CD4-positive, CD25-positive, alpha-beta regulatory T cell (primary cell): ENCODE data around the gene CAMK2D. TPM values are rescaled to one million over a fixed set of nuclear protein-coding genes. Genes with fewer than 3 reads are reported as not detected.

Experiments used
- ATAC-seq, 2 donors: fragments of 150-1000 bp; cut with Tn5 transposase; one replicate each; pipeline ENCODE4 v1.10.0; 2021; ENCODE audit warnings: low read depth in 2 of 2, moderate number of reproducible peaks in 2 of 2, moderate library complexity in 1 of 2
- DNase-seq, 3 donors: peaks; one replicate each; pipeline versions ENCODE4 v3.0.0 to v3.0.0-alpha.2; 2012 to 2022; ENCODE audit warnings: mixed read lengths in 1 of 3
- H3K27ac ChIP-seq: one replicate; pipeline ENCODE4 v1.7.0; 2013; ENCODE audit warnings: mild to moderate bottlenecking, low read length; ENCODE audit not compliant: insufficient read depth, poor library complexity, severe bottlenecking
- H3K27me3 ChIP-seq: one replicate; pipeline ENCODE4 v1.7.0; 2013; ENCODE audit warnings: low read length; ENCODE audit not compliant: control insufficient read depth, insufficient read depth
- H3K36me3 ChIP-seq: one replicate; pipeline ENCODE4 v1.7.0; 2013; ENCODE audit warnings: mild to moderate bottlenecking, low read length, moderate library complexity; ENCODE audit not compliant: control insufficient read depth, insufficient read depth
- H3K4me1 ChIP-seq: 2 replicates; pipeline ENCODE4 v1.7.0; 2013; ENCODE audit warnings: mild to moderate bottlenecking, low read length; ENCODE audit not compliant: insufficient read depth, control insufficient read depth, poor library complexity, severe bottlenecking
- H3K4me3 ChIP-seq: one replicate; pipeline ENCODE4 v1.7.0; 2013; ENCODE audit warnings: low read depth, mild to moderate bottlenecking, low read length, moderate library complexity
- H3K9me3 ChIP-seq, 2 experiments: 1 replicate in 1 of 2; 2 replicates in 1 of 2; pipeline ENCODE4 v1.7.0; 2013; ENCODE audit warnings: low read length in 2 of 2, mild to moderate bottlenecking in 1 of 2, moderate library complexity in 1 of 2; ENCODE audit not compliant: control insufficient read depth in 2 of 2
- H3K27ac Mint-ChIP-seq, 3 donors: one replicate each; pipeline ENCODE4 v1.8.0; 2020 to 2022; ENCODE audit warnings: mild to moderate bottlenecking in 3 of 3, mixed read lengths in 3 of 3, moderate library complexity in 2 of 3
- H3K27me3 Mint-ChIP-seq: one replicate; pipeline ENCODE4 v1.8.0; 2022; ENCODE audit warnings: mild to moderate bottlenecking, mixed read lengths
- H3K36me3 Mint-ChIP-seq: one replicate; pipeline ENCODE4 v1.8.0; 2020; ENCODE audit warnings: mixed read lengths
- H3K4me1 Mint-ChIP-seq, 4 donors: one replicate each; pipeline ENCODE4 v1.8.0; 2020 to 2022; ENCODE audit warnings: mixed read lengths in 4 of 4, mild to moderate bottlenecking in 1 of 4
- H3K4me3 Mint-ChIP-seq, 4 donors: one replicate each; pipeline ENCODE4 v1.8.0; 2020 to 2022; ENCODE audit warnings: mild to moderate bottlenecking in 4 of 4, mixed read lengths in 4 of 4, moderate library complexity in 3 of 4
- H3K9me3 Mint-ChIP-seq, 7 donors: one replicate each; pipeline ENCODE4 v1.8.0; 2020 to 2022; ENCODE audit warnings: mixed read lengths in 7 of 7, mild to moderate bottlenecking in 3 of 7, moderate library complexity in 2 of 7
- polyA plus RNA-seq, 4 donors: library from polyadenylated mRNA; unstranded; fragments of 300-500 nt; fragmentation: Illumina TruSeq; gene quantifications; one replicate each; pipeline ENCODE4 v1.2.3, GENCODE V29; 2021
- total RNA-seq: library from RNA; stranded (reverse); gene quantifications from one replicate; pipeline ENCODE4 v1.2.3, GENCODE V29; 2022

CAMK2D gene
- total and polyA plus RNA-seq, 5 donors from 2014 or later: 24.5 to 42.7 (median 26.2) TPM

- Mint-ChIP-seq H3K4me1 (peaks cover 31 to 66% (median 59%) of the 10 kb centered on the region in 4 donors), H3K27ac (peak overlapping the region in 1 of 3 donors; percentile 41), H3K9me3 (peaks cover 0 to 7% (median 3%) of the 10 kb centered on the region in 7 donors), H3K27me3 (no peaks in the 10 kb centered on the region), H3K36me3 (peaks cover 24% of the 10 kb centered on the region), H3K4me3 (peak overlapping the region in 1 of 4 donors; percentile 7)
- Histone ChIP-seq H3K4me3 (no peak overlapping the region), H3K4me1 (peaks cover 27% of the 10 kb centered on the region), H3K27ac (no peak overlapping the region), H3K27me3 (no peaks in the 10 kb centered on the region), H3K36me3 (peaks cover 3% of the 10 kb centered on the region), H3K9me3 (peaks cover 0 to 4% of the 10 kb centered on the region in 2 experiments)
- ATAC-seq: no peak
- DNase-seq: no peak
Observed at GRCh38 chr4:113678641-113679040, 82.9 kb downstream of the CAMK2D start.

DNA sequence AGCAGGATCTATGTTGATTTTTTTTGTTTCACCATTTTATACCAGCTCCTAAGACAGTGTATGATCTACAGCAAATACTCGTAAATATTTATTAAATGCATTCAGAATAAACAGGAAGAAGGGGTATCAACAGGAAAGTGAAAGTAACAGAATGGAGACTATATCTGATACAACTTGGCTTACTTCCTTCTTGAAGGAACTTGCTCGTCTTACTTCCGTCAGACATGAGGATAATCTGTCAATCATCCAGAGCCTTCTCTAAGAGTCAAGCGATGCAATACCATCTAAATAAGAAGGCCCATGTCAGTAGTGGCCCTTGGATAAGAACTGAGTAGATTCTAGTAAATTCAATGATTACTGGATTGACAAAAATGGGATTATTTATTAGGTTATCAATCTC is 84.2 kb downstream of the CAMK2D start:
- Histone ChIP-seq H3K4me1 (peaks cover 22% of the 10 kb centered on the region), H3K36me3 (peaks cover 3% of the 10 kb centered on the region), H3K27ac (peak overlapping the region; percentile 61), H3K27me3 (no peaks in the 10 kb centered on the region), H3K9me3 (peaks cover 0 to 4% of the 10 kb centered on the region in 2 experiments), H3K4me3 (peak overlapping the region; percentile 35)
- Mint-ChIP-seq H3K27me3 (no peaks in the 10 kb centered on the region), H3K9me3 (peaks cover 0 to 7% (median 3%) of the 10 kb centered on the region in 7 donors), H3K27ac (peak overlapping the region; percentile 75 to 97 (median 85)), H3K4me1 (peaks cover 33 to 64% (median 56%) of the 10 kb centered on the region in 4 donors), H3K36me3 (peaks cover 24% of the 10 kb centered on the region), H3K4me3 (peak overlapping the region; percentile 11 to 77 (median 64))
- DNase-seq (peak in 2 of 3 donors; percentile 36 to 65), ATAC-seq (peak; percentile 61 to 72)

DNA sequence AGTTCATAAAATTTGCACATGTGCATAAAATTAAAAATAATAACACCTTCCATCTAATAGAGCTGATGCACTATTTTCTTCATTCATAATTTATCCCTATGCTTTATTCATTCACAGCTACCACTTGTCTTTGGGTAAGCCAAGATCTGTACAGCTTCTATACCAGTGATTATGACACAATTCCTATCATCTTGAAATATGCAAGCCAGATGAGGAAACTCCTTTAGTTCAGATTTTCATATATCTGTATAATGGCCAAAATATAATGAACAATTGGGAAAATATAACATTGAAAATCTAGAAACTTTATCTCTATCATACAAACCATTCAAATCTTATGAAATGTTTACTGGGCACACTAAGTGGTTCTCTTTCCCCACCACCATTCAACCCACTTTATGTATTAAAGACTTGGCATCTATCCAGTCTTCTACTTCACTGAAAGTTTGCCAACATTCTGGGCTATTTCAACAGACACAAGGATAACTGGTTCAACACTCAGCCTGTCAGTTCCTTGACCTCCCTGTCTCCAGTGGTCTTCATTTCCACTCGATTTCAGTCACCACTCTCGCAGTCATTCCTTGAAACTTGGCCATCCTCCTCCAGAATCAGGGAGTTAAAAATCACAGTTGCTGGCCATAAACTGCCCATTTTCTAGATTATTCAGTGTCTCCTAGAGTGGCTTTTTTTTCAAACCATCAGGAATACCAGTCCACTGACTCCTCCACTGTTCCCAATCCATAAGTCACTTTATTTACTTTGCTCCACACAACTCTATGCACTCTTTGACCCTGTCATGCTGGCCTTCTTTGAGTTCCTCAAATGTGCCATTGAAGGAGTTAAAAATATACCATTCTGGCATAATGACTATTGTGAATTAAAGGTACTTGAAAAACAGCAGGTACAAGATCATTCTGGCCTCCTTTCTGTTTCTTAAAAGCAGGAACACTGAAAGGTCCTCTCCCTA is 85.5 kb downstream of the CAMK2D start:
- Histone ChIP-seq H3K9me3 (no peaks in the 10 kb centered on the region), H3K4me1 (peaks cover 19% of the 10 kb centered on the region), H3K27ac (peak overlapping the region; percentile 61), H3K36me3 (no peaks in the 10 kb centered on the region), H3K27me3 (no peaks in the 10 kb centered on the region), H3K4me3 (no peak overlapping the region)
- Mint-ChIP-seq H3K36me3 (peaks cover 18% of the 10 kb centered on the region), H3K9me3 (peaks cover 0 to 2% (median 0%) of the 10 kb centered on the region in 7 donors), H3K27me3 (no peaks in the 10 kb centered on the region), H3K27ac (peak overlapping the region; percentile 71 to 97 (median 75)), H3K4me1 (peaks cover 33 to 67% (median 51%) of the 10 kb centered on the region in 4 donors), H3K4me3 (peak overlapping the region in 1 of 4 donors; percentile 77)
- DNase-seq: no peak
- no peak for ATAC-seq

DNA sequence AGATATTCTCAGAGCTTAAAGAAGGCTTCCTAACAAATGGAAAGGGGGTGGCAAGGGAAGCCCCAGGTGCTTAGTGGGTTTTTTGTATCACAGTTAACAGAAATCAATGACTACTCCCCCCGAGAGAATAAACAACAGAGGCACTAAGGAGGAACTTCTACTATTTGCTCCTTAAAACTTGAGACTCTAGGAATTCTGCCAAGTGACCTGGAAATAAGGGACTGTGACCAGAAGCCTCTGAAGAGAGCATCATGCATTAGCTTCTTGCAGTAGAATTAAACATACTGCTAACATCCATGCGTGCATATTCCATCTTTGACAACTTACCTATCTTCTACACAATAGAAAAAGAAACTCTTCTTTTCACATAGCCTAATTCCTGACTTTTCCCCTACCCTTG is 86.8 kb downstream of the CAMK2D start:
- DNase-seq: no peak
- Histone ChIP-seq H3K9me3 (no peaks in the 10 kb centered on the region), H3K27me3 (no peaks in the 10 kb centered on the region), H3K4me3 (no peak overlapping the region), H3K4me1 (peaks cover 19% of the 10 kb centered on the region), H3K36me3 (no peaks in the 10 kb centered on the region), H3K27ac (no peak overlapping the region)
- H3K27me3 Mint-ChIP-seq: no peaks in the 10 kb centered on the region
- H3K36me3 Mint-ChIP-seq: peaks cover 13% of the 10 kb centered on the region
- H3K4me3 Mint-ChIP-seq: no peak overlapping the region
- no peaks in the 10 kb centered on the region for H3K9me3 Mint-ChIP-seq
- peaks cover 33 to 65% (median 49%) of the 10 kb centered on the region in 4 donors for H3K4me1 Mint-ChIP-seq
- no peak for ATAC-seq
- H3K27ac Mint-ChIP-seq: peak overlapping the region in 1 of 3 donors; percentile 71

DNA sequence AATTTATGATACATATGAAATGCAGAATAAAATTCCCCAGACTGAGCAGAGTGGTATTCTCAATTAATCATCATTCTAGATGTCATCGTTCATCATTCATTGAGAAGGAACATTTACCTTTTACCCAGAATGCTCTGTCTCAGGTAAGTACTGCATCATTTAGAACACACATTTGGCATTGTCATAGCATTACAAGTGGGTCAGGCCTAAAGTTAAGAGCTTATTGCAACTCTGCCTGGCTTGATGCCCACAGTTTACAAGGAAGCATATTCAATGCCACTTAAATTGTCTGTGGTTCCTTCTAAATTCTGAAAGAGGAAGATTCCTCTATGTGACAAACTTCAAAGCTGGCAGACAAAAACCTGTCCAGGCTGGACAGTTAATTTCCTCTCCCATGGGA is 87.3 kb downstream of the CAMK2D start:
- peaks cover 19% of the 10 kb centered on the region for H3K4me1 ChIP-seq
- H3K9me3 Mint-ChIP-seq: no peaks in the 10 kb centered on the region
- peak overlapping the region in 1 of 3 donors; percentile 71 for H3K27ac Mint-ChIP-seq
- peaks cover 38 to 63% (median 50%) of the 10 kb centered on the region in 4 donors for H3K4me1 Mint-ChIP-seq
- H3K36me3 Mint-ChIP-seq: peaks cover 17% of the 10 kb centered on the region
- no peaks in the 10 kb centered on the region for H3K27me3 Mint-ChIP-seq
- DNase-seq (no peak), ATAC-seq (no peak)
- no peak overlapping the region for H3K4me3 ChIP-seq
- H3K36me3 ChIP-seq: no peaks in the 10 kb centered on the region
- no peaks in the 10 kb centered on the region for H3K27me3 ChIP-seq
- no peak overlapping the region for H3K4me3 Mint-ChIP-seq
- H3K9me3 ChIP-seq: no peaks in the 10 kb centered on the region
- H3K27ac ChIP-seq: no peak overlapping the region

DNA sequence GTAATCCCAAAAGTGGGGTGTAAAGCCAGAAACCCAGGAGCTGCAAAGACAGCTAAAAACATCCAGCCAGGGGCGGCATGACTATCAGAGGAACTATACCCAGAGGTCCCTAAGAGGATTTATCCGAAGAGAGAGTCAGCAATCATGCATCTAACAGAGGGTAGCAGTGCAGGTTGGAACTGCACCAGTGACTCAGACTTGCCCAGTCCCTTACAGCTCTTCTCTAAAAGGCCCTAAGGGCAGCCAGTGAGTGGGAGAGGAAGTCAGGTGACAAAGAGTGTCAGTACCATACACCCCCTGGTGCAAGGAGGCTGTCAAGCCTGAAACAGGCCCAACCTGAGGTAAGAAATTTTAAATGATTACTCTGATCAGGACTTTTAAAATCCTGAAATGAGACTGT is 88.1 kb downstream of the CAMK2D start:
- Histone ChIP-seq H3K4me3 (peak overlapping the region; percentile 29), H3K36me3 (no peaks in the 10 kb centered on the region), H3K27ac (no peak overlapping the region), H3K9me3 (no peaks in the 10 kb centered on the region), H3K27me3 (no peaks in the 10 kb centered on the region), H3K4me1 (peaks cover 19% of the 10 kb centered on the region)
- no peaks in the 10 kb centered on the region for H3K27me3 Mint-ChIP-seq
- peaks cover 38 to 57% (median 46%) of the 10 kb centered on the region in 4 donors for H3K4me1 Mint-ChIP-seq
- ATAC-seq (peak; percentile 94), DNase-seq (peak in 2 of 3 donors; percentile 14 to 58)
- peaks cover 19% of the 10 kb centered on the region for H3K36me3 Mint-ChIP-seq
- no peaks in the 10 kb centered on the region for H3K9me3 Mint-ChIP-seq
- H3K27ac Mint-ChIP-seq: peak overlapping the region in 1 of 3 donors; percentile 56
- peak overlapping the region in 2 of 4 donors; percentile 19 to 32 for H3K4me3 Mint-ChIP-seq

DNA sequence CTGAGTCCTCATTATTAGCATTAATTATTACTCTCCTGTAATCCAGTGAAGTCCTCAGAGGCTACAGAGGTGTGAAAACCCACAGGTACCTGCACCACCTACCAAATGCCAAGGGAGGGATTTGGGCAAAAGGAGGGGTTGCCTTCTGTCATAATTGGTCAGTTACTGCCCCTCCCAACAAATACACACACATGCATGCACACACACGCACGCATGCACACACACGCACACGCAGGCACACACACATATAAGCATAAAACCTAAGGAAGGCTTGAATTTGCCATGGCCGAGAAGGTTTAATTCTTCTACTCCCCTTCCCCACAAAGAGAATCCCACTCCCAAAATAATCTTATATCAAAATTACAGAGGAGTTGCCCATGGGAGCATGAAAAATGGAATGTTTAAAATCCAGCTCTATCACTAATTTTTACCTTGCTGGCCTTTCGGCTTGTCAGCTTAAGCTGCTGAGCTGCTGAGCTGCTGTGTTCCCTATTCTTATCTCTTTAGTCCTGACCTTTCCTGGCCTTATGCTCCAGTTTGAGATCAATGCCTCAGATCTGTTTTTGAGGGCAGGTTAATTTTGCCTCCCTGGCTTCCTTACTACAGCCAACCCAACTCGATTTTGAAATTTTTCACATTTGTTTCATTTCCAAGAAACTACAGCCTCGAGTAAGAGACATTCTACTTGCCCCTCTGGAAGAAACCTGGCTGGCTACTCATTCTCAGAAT is 95.0 kb downstream of the CAMK2D start:
- Mint-ChIP-seq H3K27ac (peak overlapping the region in 1 of 3 donors; percentile 10), H3K9me3 (peaks cover 0 to 1% (median 0%) of the 10 kb centered on the region in 7 donors)
- no peak for DNase-seq

More for the DNA sequence above, 95.0 kb downstream of the CAMK2D start:
- H3K4me1 ChIP-seq: no peaks in the 10 kb centered on the region
- peaks cover 12 to 22% (median 18%) of the 10 kb centered on the region in 4 donors for H3K4me1 Mint-ChIP-seq
- no peak overlapping the region for H3K4me3 ChIP-seq
- no peaks in the 10 kb centered on the region for H3K27me3 ChIP-seq
- H3K9me3 ChIP-seq: no peaks in the 10 kb centered on the region
- no peak overlapping the region for H3K4me3 Mint-ChIP-seq
- no peak for ATAC-seq
- H3K36me3 Mint-ChIP-seq: peaks cover 9% of the 10 kb centered on the region
- H3K27ac ChIP-seq: no peak overlapping the region
- no peaks in the 10 kb centered on the region for H3K27me3 Mint-ChIP-seq
- H3K36me3 ChIP-seq: no peaks in the 10 kb centered on the region
